Adrenal gland (tissue), 5 donors: ENCODE results near the gene ACSF2.

Experiments used
- POLR2A ChIP-seq, 2 donors: fragments of 450-650 bp; IDR thresholded peaks; one replicate each; pipeline ENCODE4 v1.6.1; 2017; ENCODE audit warnings: antibody characterized with exemption in 2 of 2, mild to moderate bottlenecking in 2 of 2, moderate library complexity in 1 of 2
- TF ChIP-seq, protein P1 (sequence below), 6 experiments: fragments of 450-650 bp in 4 of 6; fragments of 200-600 bp in 2 of 6; sonication (generic) in 1 of 6; IDR thresholded peaks; 1 replicate in 5 of 6; 2 replicates in 1 of 6; pipeline versions ENCODE4 v1.5.1 to v1.8.0; 2016 to 2021; ENCODE audit warnings: antibody characterized with exemption in 6 of 6, mild to moderate bottlenecking in 2 of 6, moderate library complexity in 1 of 6
- donor health status: DM: no; HTN: no; CAD: no.

DNA sequence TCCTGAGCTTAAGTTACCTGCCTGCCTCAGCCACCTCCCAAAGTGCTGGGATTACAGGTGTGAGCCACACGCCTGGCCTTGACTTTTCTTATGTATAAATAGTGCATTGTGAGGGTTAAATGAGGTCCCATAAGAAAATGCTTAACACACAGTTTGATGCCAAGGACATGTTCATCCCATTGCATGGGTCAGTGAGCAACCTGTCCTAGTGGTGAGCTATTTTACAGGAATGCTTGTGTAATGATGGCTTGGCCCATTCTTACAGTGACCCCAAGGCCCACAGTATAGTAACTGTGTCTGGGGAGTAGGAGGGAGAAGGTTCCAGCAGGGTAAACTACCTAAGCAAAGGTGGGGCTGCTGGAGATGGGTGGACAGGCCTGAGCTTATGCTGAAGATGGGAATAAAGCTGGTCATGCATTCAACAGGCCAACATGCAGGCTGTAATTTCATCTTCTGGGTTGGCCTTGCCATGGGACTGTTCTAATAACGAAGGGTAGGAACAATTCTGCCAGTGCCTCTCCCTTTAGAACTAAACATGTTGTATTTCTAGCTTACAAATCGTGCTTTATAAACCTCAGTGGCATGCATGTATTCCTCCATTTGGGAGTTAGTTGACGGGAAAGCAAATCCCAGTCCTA is 6.2 kb downstream of the ACSF2 start:
- TF ChIP-seq, protein P1, sequence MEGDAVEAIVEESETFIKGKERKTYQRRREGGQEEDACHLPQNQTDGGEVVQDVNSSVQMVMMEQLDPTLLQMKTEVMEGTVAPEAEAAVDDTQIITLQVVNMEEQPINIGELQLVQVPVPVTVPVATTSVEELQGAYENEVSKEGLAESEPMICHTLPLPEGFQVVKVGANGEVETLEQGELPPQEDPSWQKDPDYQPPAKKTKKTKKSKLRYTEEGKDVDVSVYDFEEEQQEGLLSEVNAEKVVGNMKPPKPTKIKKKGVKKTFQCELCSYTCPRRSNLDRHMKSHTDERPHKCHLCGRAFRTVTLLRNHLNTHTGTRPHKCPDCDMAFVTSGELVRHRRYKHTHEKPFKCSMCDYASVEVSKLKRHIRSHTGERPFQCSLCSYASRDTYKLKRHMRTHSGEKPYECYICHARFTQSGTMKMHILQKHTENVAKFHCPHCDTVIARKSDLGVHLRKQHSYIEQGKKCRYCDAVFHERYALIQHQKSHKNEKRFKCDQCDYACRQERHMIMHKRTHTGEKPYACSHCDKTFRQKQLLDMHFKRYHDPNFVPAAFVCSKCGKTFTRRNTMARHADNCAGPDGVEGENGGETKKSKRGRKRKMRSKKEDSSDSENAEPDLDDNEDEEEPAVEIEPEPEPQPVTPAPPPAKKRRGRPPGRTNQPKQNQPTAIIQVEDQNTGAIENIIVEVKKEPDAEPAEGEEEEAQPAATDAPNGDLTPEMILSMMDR (IDR thresholded peaks at IDR 0.05): no peak
- no peak for TF ChIP-seq POLR2A (IDR thresholded peaks at IDR 0.05)
